GM19397 (cell line): Measurements from ENCODE around the gene NPM1.

ENCODE experiments used
- ATAC-seq: cut with Tn5 transposase; IDR thresholded peaks from one replicate; pipeline ENCODE4 v1.9.1; 2021; ENCODE audit warnings: mild to moderate bottlenecking, moderate library complexity; ENCODE audit not compliant: unreplicated experiment

NPM1 gene

DNA sequence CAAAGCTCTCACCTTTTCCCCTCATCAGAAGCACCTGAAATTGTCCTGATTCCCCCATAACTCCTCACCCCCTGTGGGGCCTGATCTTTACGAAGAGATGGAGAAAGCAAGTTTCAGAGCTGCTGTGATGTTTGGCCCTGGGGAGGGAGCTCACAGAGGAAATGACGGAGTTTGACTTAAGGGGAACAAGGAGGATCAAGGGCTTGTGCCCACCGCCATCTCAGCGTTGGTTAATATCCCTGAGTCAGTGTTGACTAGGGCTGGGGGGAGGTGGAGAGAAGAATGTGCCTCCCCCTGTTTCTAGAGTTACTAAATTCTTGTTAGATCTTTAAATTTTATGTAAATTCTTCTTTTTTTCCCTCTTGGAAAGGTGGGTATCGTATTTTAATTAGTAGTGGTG is 59.6 kb downstream of the NPM1 start:
- no peak for ATAC-seq

DNA sequence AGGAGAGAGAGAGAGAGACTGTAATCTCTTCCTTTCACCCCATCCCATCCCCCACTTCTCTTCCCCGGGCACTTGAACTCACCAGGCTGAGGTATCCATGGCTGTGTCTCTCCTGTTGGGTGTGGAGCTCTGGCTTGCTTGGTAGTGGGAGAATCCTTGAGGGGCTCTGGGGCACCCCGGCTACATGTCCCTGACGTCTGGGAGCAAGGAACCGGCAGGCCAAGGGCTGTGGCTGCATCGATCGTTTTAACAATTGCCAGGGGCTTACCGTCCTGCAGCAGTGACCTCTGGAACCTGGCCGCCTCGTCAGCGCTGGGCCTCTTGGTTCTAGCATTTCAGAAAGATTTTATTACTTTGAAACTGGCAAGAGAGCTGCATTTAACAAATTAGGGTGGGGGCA is 61.8 kb downstream of the NPM1 start:
- ATAC-seq, result no peak

DNA sequence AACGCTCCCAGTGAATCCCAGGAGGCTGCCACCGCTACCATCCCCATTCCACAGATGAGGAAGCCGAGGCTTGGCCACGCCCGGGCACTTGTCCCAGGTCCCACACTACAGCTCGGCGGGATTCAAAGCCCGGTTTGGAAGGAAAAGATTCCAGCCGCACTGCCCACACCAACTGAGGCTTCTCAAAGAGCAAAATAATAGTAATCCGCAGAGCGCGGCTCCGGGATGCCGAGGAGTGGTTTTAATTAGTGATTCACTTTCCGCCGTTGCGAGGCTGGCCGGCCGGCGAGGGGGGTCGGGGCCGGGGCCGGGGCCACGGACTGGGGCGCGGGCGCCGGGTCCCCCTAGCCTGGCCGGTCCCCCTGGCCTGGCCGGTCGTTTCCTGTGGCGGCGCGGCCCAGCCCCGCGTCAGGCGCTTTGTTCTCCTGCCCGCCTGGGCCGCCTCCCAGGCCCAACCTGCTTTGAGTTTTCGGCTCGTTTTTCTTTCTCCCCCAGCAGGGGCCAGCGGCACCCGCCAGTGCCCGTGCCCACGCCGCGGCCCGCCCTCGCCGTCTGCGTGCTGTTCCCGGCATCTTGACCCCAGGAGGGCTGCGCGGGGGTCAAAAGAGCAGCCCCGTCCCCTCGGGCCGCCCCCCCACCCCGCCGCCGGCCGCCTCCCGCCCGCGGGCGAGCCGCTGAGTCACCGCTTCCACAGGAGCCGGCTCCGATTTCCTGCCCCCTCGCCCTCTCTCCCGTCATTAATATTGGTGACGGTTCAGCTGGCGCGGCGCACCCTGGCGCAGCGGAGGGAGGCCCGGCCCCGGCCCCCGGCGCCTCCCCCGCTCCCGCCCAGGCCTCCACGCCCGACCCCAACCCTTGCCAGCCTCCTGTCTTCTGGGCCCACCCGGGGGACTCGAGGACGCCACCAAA is 63.0 kb downstream of the NPM1 start:
- no peak for ATAC-seq

DNA sequence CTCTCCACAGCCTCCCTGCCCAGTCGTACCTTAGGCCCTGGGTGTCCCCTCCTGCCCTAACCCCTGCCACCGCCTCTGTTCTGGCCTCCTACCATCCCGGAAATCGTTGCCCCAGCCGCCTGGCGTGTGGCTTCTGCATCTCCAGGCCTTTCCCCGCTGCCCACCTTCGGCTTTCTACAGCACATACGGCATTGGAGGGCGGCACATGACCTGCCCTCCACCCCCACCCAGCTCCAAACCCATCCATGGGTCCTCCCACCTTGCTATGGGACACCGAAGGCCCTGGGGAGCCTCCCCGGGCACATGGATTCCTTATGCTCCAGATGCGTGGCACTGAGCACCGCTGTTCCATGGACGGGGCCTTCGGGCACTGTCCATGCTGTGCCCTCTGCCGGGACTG is 63.8 kb downstream of the NPM1 start:
- ATAC-seq, result no peak

DNA sequence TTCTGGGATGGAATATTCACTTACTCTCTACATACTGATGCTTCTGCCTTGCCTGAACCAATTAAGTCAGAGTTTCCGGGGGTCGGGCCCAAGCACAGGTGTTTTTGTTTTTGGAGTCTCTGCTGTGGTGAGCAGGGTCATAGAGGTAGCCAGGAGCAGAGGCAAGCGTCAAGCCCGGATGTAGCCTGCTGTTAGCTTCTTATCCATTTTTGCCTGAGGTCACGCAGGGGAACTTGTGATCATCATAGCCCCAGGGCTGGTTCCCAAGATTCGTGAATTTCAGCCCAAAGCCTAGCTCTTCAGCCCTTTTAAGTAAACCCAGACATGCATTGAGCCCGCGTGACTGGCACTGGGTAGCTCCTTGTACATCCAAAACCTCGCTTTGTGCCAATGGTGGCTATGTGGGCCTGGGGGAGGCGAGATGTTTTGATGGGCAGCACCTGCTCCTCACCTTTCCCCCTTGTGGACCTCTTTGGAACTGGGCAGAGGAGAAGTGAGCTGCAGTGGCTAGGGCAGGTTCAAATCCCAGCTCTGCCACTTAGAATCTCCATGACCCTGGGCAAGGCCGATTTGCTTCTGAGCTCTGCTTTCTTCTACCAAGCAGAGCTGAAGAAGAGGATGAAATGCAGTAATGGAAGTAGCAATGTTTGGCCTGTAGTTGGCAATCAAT is 65.5 kb downstream of the NPM1 start:
- ATAC-seq, result no peak

DNA sequence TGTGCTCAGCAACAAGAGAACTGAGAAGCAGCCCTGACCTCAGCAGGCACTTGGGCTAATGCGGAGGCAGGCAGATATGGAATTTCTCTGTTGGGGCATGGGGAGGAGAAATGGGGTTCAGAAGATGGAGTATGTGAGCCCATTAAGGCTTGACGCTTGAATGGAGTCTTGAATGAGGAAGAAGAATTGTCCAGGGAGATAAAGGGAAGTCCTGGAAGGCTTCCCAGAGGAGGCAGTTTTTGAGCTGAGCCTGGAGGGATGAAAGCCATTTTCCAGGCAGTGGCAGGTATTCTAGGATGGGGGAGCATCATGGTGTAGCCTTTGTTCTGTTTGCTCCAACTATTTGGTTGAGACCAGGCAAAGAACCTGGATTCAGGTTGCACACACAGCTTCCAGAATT is 66.3 kb downstream of the NPM1 start:
- ATAC-seq, result no peak

DNA sequence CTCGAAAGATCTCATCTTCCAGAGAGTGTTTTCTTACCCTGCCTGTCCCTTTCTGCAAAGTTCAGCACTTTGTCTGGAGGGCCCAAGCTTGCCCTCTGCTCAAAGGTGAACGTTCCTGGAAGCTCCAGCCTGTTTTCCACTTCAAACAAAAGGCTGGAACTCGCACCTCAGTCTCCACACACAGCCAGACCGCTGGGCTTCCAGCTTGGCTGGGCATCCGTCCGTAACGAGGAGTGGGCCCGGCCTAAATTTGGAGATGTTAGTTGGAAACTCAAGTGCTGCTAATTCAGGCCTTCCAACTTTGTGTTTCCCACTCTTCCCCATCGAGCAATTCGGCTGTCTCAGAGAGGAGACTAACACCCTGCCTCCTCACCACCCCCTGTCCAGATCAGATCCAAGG is 66.9 kb downstream of the NPM1 start:
- no peak for ATAC-seq

DNA sequence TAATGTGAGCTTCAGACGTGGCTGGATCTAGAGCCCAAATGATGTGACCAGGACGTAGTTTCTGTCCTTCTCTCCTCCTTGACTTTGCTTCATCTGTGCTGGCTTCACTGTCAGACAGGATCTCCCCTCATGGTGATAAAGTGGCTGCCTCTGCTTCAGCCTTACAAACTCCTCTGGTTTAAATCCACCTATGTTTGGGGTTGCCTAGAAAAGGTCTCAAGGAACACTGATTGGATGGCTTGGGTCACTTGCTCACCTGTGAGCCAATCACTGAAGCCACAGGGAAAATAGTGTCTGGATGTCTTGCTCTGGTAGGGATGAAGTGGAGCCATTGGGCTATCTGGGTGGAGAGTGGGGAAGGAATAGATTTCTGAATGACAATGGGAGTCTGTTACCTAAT is 67.9 kb downstream of the NPM1 start:
- no peak for ATAC-seq

DNA sequence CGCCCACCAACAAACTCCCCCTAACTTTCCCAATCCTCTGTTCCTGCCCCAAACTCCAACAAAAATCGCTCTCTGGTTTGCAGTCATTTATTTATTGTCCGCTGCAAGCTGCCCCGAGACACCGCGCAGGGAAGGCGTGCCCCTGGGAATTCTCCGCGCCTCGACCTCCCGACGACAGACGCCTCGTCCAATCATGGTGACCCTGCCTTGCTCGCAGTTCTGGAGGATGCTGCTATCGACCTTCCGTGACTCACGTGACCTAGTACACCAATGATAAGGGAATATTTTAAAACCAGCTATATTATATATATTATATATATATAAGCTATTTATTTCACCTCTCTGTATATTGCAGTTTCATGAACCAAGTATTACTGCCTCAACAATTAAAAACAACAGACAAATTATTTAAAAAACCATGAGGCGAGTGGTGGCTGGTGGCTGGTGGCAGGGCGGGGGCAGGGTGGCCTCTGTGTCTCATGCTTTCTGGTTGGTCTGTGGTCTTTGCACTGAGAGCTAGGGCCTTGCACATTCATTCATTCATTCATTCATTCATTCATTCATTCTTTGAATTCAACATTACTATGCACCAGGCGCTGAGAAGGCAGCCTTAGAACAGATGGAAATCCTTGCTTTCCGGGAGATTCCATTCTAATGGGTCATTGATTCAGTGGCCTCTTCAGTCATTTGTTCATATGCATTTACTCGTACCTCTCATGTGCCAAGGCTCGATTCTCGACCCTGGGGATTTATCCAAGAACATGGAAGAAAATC is 69.7 kb downstream of the NPM1 start:
- ATAC-seq, result no peak

DNA sequence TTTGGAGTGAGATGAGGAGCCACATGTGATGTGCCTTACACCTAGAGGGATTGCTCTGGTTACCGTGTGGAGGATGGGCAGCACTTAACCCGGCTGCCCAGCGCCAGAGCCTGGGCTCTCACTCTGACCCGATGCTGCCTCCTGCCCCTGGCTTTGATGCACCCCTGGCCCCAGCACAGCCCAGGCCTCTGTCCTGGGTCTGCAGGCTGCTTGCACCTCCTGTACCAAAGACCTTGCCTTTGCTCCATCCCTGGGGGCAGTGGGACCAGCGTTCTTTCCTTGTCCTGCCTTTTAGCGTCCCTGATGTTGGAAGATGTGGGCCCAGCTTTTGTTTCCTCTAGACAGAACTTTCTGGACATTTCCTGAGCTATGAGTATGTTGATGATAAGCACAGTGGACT is 72.2 kb downstream of the NPM1 start:
- ATAC-seq, result no peak
